ENCODE measurements around the gene CAPN2. TPM values are rescaled to one million over a fixed set of nuclear protein-coding genes. Genes with fewer than 3 reads are reported as not detected.
A peak's percentile ranks its signal among the peaks of the same experiment; 100 is the strongest.

Gene CAPN2
- total RNA-seq, 1 donor from 2014 or later: 271 TPM

DNA sequence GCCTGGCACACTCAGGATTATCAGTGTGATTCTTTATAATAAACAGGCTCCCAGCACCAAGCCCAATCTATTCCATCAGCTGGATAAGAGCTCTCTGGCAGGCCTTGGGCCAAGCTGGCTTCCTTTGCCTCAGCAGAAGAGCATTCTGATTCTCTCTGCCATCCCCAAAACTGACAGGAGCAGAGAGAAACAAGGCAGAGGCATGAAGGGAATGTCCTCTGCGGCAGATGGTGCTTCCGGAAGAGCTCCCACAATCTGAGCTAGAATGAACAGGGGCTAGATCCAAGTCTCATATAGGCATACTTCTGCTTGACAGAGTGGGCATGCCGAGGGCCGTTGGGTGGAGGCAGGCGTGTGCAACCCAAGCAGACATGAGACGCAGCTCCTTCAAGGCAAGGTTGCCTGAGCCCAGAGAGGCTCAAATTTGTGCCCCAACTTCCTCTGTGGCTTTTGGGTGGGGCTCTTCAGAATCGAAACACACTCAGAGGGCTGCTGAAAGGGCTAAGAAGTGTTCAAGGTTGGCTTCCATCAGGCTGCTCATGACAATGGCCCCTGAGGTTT lies 4.0 kb downstream of the CAPN2 start:
- no peak for DNase-seq (ENCODE audit: extremely low spot score, unreplicated experiment)
- no peaks in the 10 kb centered on the region for H3K9me3 Mint-ChIP-seq (ENCODE audit: unreplicated experiment)
- peaks cover 76% of the 10 kb centered on the region for H3K4me1 Mint-ChIP-seq (ENCODE audit: unreplicated experiment)
- no peak overlapping the region for H3K4me3 Mint-ChIP-seq (ENCODE audit: unreplicated experiment)
- H3K27me3 Mint-ChIP-seq (ENCODE audit: unreplicated experiment): no peaks in the 10 kb centered on the region
- TF ChIP-seq, protein P1, sequence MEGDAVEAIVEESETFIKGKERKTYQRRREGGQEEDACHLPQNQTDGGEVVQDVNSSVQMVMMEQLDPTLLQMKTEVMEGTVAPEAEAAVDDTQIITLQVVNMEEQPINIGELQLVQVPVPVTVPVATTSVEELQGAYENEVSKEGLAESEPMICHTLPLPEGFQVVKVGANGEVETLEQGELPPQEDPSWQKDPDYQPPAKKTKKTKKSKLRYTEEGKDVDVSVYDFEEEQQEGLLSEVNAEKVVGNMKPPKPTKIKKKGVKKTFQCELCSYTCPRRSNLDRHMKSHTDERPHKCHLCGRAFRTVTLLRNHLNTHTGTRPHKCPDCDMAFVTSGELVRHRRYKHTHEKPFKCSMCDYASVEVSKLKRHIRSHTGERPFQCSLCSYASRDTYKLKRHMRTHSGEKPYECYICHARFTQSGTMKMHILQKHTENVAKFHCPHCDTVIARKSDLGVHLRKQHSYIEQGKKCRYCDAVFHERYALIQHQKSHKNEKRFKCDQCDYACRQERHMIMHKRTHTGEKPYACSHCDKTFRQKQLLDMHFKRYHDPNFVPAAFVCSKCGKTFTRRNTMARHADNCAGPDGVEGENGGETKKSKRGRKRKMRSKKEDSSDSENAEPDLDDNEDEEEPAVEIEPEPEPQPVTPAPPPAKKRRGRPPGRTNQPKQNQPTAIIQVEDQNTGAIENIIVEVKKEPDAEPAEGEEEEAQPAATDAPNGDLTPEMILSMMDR (IDR thresholded peaks at IDR 0.05): no peak
- H3K36me3 Mint-ChIP-seq (ENCODE audit: unreplicated experiment): peaks cover 24% of the 10 kb centered on the region
- peak overlapping the region; percentile 76 for H3K27ac Mint-ChIP-seq (ENCODE audit: unreplicated experiment)

DNA sequence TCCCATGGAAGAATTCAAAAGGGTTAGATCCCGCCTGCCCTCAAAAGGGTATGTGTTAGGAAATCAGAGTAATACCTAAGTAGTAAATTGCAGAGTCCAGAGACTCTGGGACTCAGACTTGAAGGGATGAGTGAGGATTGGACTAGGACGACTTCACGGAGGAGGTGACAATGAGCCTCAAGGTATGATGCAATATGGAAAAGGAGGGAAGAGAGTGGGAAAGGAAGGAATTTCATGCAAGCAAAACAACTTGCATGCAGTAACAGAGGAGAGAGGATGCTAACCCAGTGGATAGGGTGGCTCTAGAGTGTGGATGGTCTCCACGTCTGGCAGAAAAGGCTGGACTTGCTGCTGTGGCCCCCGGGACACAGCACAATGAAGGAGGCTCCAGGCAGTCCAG lies 4.8 kb downstream of the CAPN2 start:
- TF ChIP-seq, protein P1 (IDR thresholded peaks at IDR 0.05): no peak
- Mint-ChIP-seq H3K4me3 (ENCODE audit: unreplicated experiment) (no peak overlapping the region), H3K4me1 (ENCODE audit: unreplicated experiment) (peaks cover 75% of the 10 kb centered on the region), H3K36me3 (ENCODE audit: unreplicated experiment) (peaks cover 29% of the 10 kb centered on the region), H3K27ac (ENCODE audit: unreplicated experiment) (peak overlapping the region; percentile 76), H3K9me3 (ENCODE audit: unreplicated experiment) (no peaks in the 10 kb centered on the region), H3K27me3 (ENCODE audit: unreplicated experiment) (no peaks in the 10 kb centered on the region)
- no peak for DNase-seq (ENCODE audit: extremely low spot score, unreplicated experiment)

DNA sequence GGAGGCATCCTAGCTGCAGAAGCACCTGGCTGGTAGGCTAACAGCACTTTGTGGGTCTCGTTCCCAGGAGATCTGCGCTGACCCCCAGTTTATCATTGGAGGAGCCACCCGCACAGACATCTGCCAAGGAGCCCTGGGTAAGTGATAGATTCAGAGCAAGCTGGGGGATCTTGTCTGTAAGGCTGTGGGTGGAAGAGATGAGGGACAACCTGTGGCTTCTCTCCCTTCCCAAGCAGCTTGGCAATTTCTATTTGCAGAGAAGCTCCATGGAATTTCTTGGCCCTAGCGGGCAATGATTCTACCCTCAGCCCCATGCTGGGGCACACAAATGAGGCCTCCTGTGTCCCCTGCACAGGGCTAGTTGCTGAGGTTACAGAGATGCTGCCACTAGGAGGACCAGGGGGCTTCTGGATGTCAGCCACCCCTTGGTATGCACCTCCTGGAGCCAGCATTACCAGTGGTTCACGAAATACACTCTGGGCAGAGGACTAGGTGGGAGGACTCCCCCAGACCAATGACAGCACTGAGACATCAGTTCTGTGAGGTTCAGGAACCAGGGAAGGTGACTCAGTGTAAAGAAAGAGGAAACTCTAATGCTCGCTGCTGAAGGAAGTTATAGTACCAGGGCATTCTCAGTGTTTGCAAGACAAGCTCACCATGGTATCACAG lies 5.5 kb downstream of the CAPN2 start:
- H3K9me3 Mint-ChIP-seq (ENCODE audit: unreplicated experiment): no peaks in the 10 kb centered on the region
- H3K4me1 Mint-ChIP-seq (ENCODE audit: unreplicated experiment): peaks cover 75% of the 10 kb centered on the region
- H3K27me3 Mint-ChIP-seq (ENCODE audit: unreplicated experiment): no peaks in the 10 kb centered on the region
- no peak for DNase-seq (ENCODE audit: extremely low spot score, unreplicated experiment)
- peak overlapping the region; percentile 76 for H3K27ac Mint-ChIP-seq (ENCODE audit: unreplicated experiment)
- TF ChIP-seq, protein P1 (IDR thresholded peaks at IDR 0.05): no peak
- peaks cover 29% of the 10 kb centered on the region for H3K36me3 Mint-ChIP-seq (ENCODE audit: unreplicated experiment)
- no peak overlapping the region for H3K4me3 Mint-ChIP-seq (ENCODE audit: unreplicated experiment)

DNA sequence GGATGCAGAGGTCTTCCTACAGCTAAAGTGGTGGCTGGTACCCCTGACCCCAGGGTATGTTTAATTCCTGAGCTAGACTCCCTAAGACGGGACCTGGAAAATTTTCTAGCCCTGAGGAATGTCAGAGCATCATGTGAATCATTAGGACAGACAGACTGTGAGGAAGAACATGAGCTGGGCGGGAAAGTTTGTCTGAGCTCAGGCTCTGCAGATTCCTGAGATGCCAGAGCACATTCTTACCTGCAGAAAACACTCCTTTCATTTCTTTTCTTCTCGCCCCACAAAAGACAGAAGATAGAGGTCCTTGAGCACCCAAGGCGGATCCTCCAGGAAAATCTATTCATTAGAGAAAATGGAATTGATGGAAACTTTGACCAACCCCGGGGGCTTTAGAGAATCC lies 6.5 kb downstream of the CAPN2 start:
- Mint-ChIP-seq H3K4me3 (ENCODE audit: unreplicated experiment) (no peak overlapping the region), H3K9me3 (ENCODE audit: unreplicated experiment) (no peaks in the 10 kb centered on the region), H3K27ac (ENCODE audit: unreplicated experiment) (peak overlapping the region; percentile 76), H3K4me1 (ENCODE audit: unreplicated experiment) (peaks cover 70% of the 10 kb centered on the region), H3K36me3 (ENCODE audit: unreplicated experiment) (peaks cover 34% of the 10 kb centered on the region), H3K27me3 (ENCODE audit: unreplicated experiment) (no peaks in the 10 kb centered on the region)
- no peak for DNase-seq (ENCODE audit: extremely low spot score, unreplicated experiment)
- TF ChIP-seq, protein P1 (IDR thresholded peaks at IDR 0.05): no peak

DNA sequence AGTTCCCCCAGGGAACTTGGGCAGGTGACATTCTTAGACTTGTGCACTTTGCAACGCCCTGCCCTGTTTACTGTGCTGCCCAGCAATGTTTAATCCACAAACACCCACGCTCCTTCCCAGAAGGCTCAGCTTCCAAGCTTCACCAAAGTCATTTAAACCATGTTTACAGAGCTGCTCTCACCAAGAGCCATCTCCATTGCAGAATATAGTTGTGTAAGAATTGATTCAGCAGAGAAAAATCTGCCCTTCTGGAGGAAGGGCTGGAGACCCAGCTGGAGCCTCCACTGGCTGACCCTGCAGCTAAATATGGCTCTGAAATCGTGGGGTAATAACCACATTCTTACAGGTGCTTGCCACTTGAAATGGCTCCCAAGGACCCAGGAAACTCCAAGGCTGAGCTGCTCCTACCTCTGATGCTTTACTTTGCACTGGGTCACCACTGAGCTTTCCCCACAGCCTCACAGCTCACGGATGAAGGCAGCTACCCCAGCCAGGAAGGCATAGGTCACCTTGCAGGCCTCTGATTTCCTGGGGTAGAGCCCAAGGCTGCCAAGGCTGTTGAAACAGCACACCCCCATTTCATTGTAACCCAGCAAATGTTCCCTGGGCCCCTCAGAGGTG lies 8.7 kb downstream of the CAPN2 start:
- Mint-ChIP-seq H3K27me3 (ENCODE audit: unreplicated experiment) (no peaks in the 10 kb centered on the region), H3K36me3 (ENCODE audit: unreplicated experiment) (peaks cover 43% of the 10 kb centered on the region), H3K4me3 (ENCODE audit: unreplicated experiment) (no peak overlapping the region), H3K27ac (ENCODE audit: unreplicated experiment) (peak overlapping the region; percentile 89), H3K4me1 (ENCODE audit: unreplicated experiment) (peaks cover 65% of the 10 kb centered on the region), H3K9me3 (ENCODE audit: unreplicated experiment) (no peaks in the 10 kb centered on the region)
- no peak for DNase-seq (ENCODE audit: extremely low spot score, unreplicated experiment)
- TF ChIP-seq, protein P1 (IDR thresholded peaks at IDR 0.05): no peak

All from osteocyte (in vitro differentiated cells).